ENCODE data around the gene CHD5. TPM values are rescaled to one million over a fixed set of nuclear protein-coding genes. Genes with fewer than 3 reads are reported as not detected.
A peak's percentile ranks its signal among the peaks of the same experiment; 100 is the strongest.

The CHD5 gene
- total and polyA plus RNA-seq, 7 experiments from 2014 or later, result 0.14 to 2.8 (median 0.37) TPM; not detected in 2

DNA sequence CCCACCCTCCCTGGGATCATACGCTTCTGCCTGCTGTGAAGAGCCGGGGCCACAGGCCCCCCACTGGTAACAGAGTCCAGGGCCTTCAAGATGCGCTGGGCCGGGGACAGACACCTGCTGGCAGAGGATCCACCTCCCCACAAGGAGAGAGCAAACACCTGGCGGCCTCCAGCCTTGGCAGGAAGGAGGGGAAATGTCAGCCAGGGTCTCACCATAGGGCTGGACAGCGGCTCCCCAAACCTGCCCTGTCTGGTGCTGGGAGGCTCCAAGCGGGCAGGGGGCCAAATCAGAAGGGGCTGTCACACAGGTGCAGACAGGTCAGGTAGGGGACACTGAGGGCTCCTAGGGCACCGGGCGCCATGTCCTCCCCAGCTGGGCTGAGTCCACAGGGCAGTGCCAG is 75.5 kb downstream of the CHD5 start:
- no peak overlapping the region for H3K27ac Mint-ChIP-seq
- DNase-seq (no peak), ATAC-seq (no peak)
- peaks cover 0 to 22% (median 9%) of the 10 kb centered on the region in 5 donors for H3K27me3 Mint-ChIP-seq
- H3K9me3 Mint-ChIP-seq, result peaks cover 0 to 5% (median 0%) of the 10 kb centered on the region in 11 donors
- Histone ChIP-seq H3K27ac (ENCODE audit: low read depth, low read length) (no peak overlapping the region), H3K9me3 (ENCODE audit: control insufficient read depth in 2 of 3, low read length in 3 of 3) (no peaks in the 10 kb centered on the region), H3K27me3 (ENCODE audit: control insufficient read depth in 2 of 2, insufficient read depth in 2 of 2, low read length in 2 of 2) (no peaks in the 10 kb centered on the region), H3K36me3 (ENCODE audit: control insufficient read depth in 2 of 3, insufficient read depth in 3 of 3, low read length in 3 of 3) (peaks cover 0 to 3% (median 0%) of the 10 kb centered on the region in 3 experiments), H3K4me1 (ENCODE audit: control insufficient read depth in 2 of 2, insufficient read depth in 2 of 2, low read length in 2 of 2) (no peaks in the 10 kb centered on the region), H3K4me3 (ENCODE audit: low read length) (no peak overlapping the region)
- intact Hi-C loops (cut with micrococcal nuclease), result loop anchor here in 1 of 2 donors (10.0 kb wide), 1 partner anchor 100 kb away; the partner anchor contains the start of gene RNF207
- CTCF ChIA-PET, result no interaction called here
- H3K4me1 Mint-ChIP-seq, result peaks cover 0 to 7% (median 0%) of the 10 kb centered on the region in 7 donors
- H3K4me3 Mint-ChIP-seq, result no peak overlapping the region
- no peaks in the 10 kb centered on the region for H3K36me3 Mint-ChIP-seq
- POLR2A ChIA-PET, result no interaction called here

GRCh38 chr1:6103854-6104530 is 76.1 kb downstream of the CHD5 start:
- H3K4me3 Mint-ChIP-seq, result no peak overlapping the region
- H3K4me3 ChIP-seq (ENCODE audit: low read length), result no peak overlapping the region
- peaks cover 0 to 8% (median 0%) of the 10 kb centered on the region in 3 experiments for H3K36me3 ChIP-seq (ENCODE audit: control insufficient read depth in 2 of 3, insufficient read depth in 3 of 3, low read length in 3 of 3)
- no peak for DNase-seq
- no peak overlapping the region for H3K27ac ChIP-seq (ENCODE audit: low read depth, low read length)
- intact Hi-C loops (cut with micrococcal nuclease), result loop anchor here in 1 of 2 donors (10.0 kb wide), 1 partner anchor 101 kb away; the partner anchor contains the start of gene RNF207
- ATAC-seq, result no peak
- peaks cover 0 to 22% (median 9%) of the 10 kb centered on the region in 5 donors for H3K27me3 Mint-ChIP-seq
- peaks cover 0 to 4% (median 0%) of the 10 kb centered on the region in 5 donors for H3K36me3 Mint-ChIP-seq
- H3K9me3 Mint-ChIP-seq, result peaks cover 0 to 5% (median 0%) of the 10 kb centered on the region in 11 donors
- ChIA-PET CTCF (no interaction called here), POLR2A (no interaction called here)
- H3K4me1 Mint-ChIP-seq, result peaks cover 0 to 10% (median 0%) of the 10 kb centered on the region in 7 donors
- no peaks in the 10 kb centered on the region for H3K9me3 ChIP-seq (ENCODE audit: control insufficient read depth in 2 of 3, low read length in 3 of 3)
- H3K4me1 ChIP-seq (ENCODE audit: control insufficient read depth in 2 of 2, insufficient read depth in 2 of 2, low read length in 2 of 2), result no peaks in the 10 kb centered on the region
- no peak overlapping the region for H3K27ac Mint-ChIP-seq
- no peaks in the 10 kb centered on the region for H3K27me3 ChIP-seq (ENCODE audit: control insufficient read depth in 2 of 2, insufficient read depth in 2 of 2, low read length in 2 of 2)

DNA sequence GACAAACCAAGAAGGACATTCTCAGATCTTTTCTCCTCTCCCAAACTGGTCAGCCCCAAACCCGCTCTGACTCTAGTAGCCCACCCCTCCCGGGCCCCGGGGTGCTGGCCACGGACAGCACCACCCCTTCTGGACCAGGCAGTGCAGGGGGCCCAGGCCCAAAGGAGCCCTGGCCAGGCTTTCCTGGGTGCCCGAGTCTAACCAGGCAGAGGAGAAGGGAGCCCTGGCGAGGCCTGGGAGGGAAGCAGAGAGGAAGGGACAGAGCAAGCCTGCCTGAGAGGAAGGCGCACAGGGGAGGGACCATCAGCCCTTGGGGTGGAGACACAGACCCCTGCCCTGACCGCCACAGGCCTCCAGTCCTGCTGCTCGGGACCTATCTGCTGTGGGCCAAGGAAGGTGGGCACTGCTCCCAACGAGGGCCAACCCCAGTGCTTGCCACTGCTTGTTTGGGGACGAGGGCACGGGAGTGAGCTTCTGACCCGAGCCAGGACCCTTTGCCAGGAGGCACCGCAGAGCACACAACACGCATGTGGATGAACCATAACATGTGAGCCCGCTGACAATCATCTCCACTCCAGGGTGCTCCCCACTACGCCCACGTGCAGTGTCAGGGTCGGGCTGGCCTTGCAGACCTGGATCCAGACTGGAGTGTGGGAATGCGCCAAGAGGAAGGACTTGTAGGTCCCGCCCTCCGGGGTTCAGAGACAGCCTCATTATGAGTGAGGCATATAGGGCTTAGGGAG is 76.8 kb downstream of the CHD5 start:
- DNase-seq (no peak), ATAC-seq (no peak)
- H3K27ac Mint-ChIP-seq, result peak overlapping the region in 1 of 9 donors; percentile 41
- H3K9me3 Mint-ChIP-seq, result peaks cover 0 to 5% (median 0%) of the 10 kb centered on the region in 11 donors
- intact Hi-C loops (cut with micrococcal nuclease), result loop anchor here in 1 of 2 donors (10.0 kb wide), 1 partner anchor 102 kb away; the partner anchor contains the start of gene RNF207
- H3K4me1 Mint-ChIP-seq, result peaks cover 0 to 9% (median 0%) of the 10 kb centered on the region in 7 donors
- H3K9me3 ChIP-seq (ENCODE audit: control insufficient read depth in 2 of 3, low read length in 3 of 3), result no peaks in the 10 kb centered on the region
- H3K36me3 Mint-ChIP-seq, result peaks cover 0 to 4% (median 3%) of the 10 kb centered on the region in 5 donors
- H3K27me3 ChIP-seq (ENCODE audit: control insufficient read depth in 2 of 2, insufficient read depth in 2 of 2, low read length in 2 of 2), result no peaks in the 10 kb centered on the region
- CTCF ChIA-PET, result no interaction called here
- peaks cover 0 to 17% (median 4%) of the 10 kb centered on the region in 5 donors for H3K27me3 Mint-ChIP-seq
- no peak overlapping the region for H3K4me3 ChIP-seq (ENCODE audit: low read length)
- POLR2A ChIA-PET, result no interaction called here
- H3K4me1 ChIP-seq (ENCODE audit: control insufficient read depth in 2 of 2, insufficient read depth in 2 of 2, low read length in 2 of 2), result no peaks in the 10 kb centered on the region
- H3K27ac ChIP-seq (ENCODE audit: low read depth, low read length), result no peak overlapping the region
- peaks cover 0 to 15% (median 0%) of the 10 kb centered on the region in 3 experiments for H3K36me3 ChIP-seq (ENCODE audit: control insufficient read depth in 2 of 3, insufficient read depth in 3 of 3, low read length in 3 of 3)
- H3K4me3 Mint-ChIP-seq, result no peak overlapping the region

DNA sequence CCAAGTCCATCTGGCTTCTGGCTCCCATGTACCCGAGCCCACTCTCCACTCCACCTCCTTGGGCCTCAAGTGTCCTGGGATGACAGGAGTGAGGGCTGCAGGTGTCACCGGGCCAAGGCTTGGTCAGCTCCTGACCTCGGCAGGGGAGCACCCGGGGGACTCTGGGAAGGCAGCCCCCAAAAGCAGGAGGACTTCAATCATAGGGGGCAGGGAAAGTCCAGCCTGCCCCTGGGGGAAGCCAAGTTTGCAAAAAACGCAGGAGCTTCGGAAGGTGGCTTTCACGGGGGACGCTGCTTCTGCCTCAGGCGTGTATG is 77.6 kb downstream of the CHD5 start:
- no peak overlapping the region for H3K27ac Mint-ChIP-seq
- CTCF ChIA-PET, result no interaction called here
- H3K27ac ChIP-seq (ENCODE audit: low read depth, low read length), result no peak overlapping the region
- H3K9me3 ChIP-seq (ENCODE audit: control insufficient read depth in 2 of 3, low read length in 3 of 3), result no peaks in the 10 kb centered on the region
- intact Hi-C loops (cut with micrococcal nuclease), result loop anchor here in 1 of 2 donors (10.0 kb wide), 1 partner anchor 102 kb away; the partner anchor contains the start of gene RNF207
- H3K36me3 Mint-ChIP-seq, result peaks cover 0 to 8% (median 4%) of the 10 kb centered on the region in 5 donors
- H3K36me3 ChIP-seq (ENCODE audit: control insufficient read depth in 2 of 3, insufficient read depth in 3 of 3, low read length in 3 of 3), result peaks cover 0 to 23% (median 0%) of the 10 kb centered on the region in 3 experiments
- H3K27me3 ChIP-seq (ENCODE audit: control insufficient read depth in 2 of 2, insufficient read depth in 2 of 2, low read length in 2 of 2), result no peaks in the 10 kb centered on the region
- H3K4me1 Mint-ChIP-seq, result peaks cover 0 to 9% (median 2%) of the 10 kb centered on the region in 7 donors
- POLR2A ChIA-PET, result no interaction called here
- peaks cover 0 to 5% (median 0%) of the 10 kb centered on the region in 11 donors for H3K9me3 Mint-ChIP-seq
- H3K4me3 Mint-ChIP-seq, result no peak overlapping the region
- H3K4me3 ChIP-seq (ENCODE audit: low read length), result no peak overlapping the region
- no peaks in the 10 kb centered on the region for H3K4me1 ChIP-seq (ENCODE audit: control insufficient read depth in 2 of 2, insufficient read depth in 2 of 2, low read length in 2 of 2)
- DNase-seq (no peak), ATAC-seq (no peak)
- peaks cover 0 to 9% (median 0%) of the 10 kb centered on the region in 5 donors for H3K27me3 Mint-ChIP-seq

DNA sequence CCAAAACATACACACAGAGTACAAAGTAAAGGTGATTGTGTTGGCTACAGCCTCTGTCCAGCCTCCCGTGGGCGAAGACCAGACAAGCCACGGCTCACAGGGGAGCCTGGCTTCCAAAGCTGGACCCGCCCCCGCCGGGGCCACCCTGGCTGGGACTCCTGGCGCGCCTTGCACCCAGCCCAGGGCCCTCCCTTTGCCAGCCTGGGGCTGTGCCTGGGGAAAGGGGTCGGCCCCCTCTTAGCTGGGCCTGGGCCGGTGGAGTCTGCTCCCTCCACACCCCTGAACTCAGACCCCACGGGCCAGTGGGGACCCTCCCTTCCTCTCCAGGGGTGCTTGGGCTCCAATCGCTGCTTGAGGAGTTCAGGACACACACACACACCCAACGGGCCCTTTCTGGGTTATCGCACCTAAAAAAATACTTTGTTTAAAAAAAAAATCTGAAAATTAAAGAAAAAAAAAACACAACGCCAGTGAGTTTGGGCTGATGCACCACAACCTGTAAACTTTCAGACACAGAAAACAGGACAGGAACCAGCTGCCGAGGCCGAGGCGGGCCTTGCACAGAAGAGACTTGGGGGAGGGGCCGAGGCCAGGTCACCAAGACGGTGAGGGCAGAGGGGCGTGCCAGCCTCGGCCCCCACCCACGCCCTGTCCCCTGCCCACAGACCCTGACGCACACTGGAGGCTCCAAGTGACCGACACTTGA is 78.1 kb downstream of the CHD5 start:
- no peak overlapping the region for H3K4me3 ChIP-seq (ENCODE audit: low read length)
- H3K36me3 ChIP-seq (ENCODE audit: control insufficient read depth in 2 of 3, insufficient read depth in 3 of 3, low read length in 3 of 3), result peaks cover 0 to 28% (median 0%) of the 10 kb centered on the region in 3 experiments
- Mint-ChIP-seq H3K27ac (no peak overlapping the region), H3K27me3 (peaks cover 0 to 4% (median 0%) of the 10 kb centered on the region in 5 donors), H3K4me1 (peaks cover 0 to 11% (median 3%) of the 10 kb centered on the region in 7 donors), H3K9me3 (peaks cover 0 to 5% (median 0%) of the 10 kb centered on the region in 11 donors), H3K4me3 (no peak overlapping the region), H3K36me3 (peaks cover 0 to 13% (median 4%) of the 10 kb centered on the region in 5 donors)
- POLR2A ChIA-PET, result no interaction called here
- no peaks in the 10 kb centered on the region for H3K9me3 ChIP-seq (ENCODE audit: control insufficient read depth in 2 of 3, low read length in 3 of 3)
- CTCF ChIA-PET, result no interaction called here
- no peaks in the 10 kb centered on the region for H3K27me3 ChIP-seq (ENCODE audit: control insufficient read depth in 2 of 2, insufficient read depth in 2 of 2, low read length in 2 of 2)
- no peak overlapping the region for H3K27ac ChIP-seq (ENCODE audit: low read depth, low read length)
- no peaks in the 10 kb centered on the region for H3K4me1 ChIP-seq (ENCODE audit: control insufficient read depth in 2 of 2, insufficient read depth in 2 of 2, low read length in 2 of 2)
- ATAC-seq (no peak), DNase-seq (no peak)
- intact Hi-C loops (cut with micrococcal nuclease), result loop anchor here in 1 of 2 donors (10.0 kb wide), 1 partner anchor 103 kb away; the partner anchor contains the start of gene RNF207
